Osteocyte (in vitro differentiated cells): ENCODE results near the gene HRCT1. TPM values are rescaled to one million over a fixed set of nuclear protein-coding genes. Genes with fewer than 3 reads are reported as not detected.

Experiments used
- DNase-seq: peaks from one replicate; pipeline ENCODE4 v3.0.0; 2021; ENCODE audit warnings: mixed read lengths; ENCODE audit not compliant: unreplicated experiment; ENCODE audit errors: extremely low spot score
- H3K27ac Mint-ChIP-seq: one replicate; pipeline ENCODE4 v1.8.0; 2021; ENCODE audit warnings: mild to moderate bottlenecking, mixed read lengths; ENCODE audit not compliant: unreplicated experiment
- H3K27me3 Mint-ChIP-seq: one replicate; pipeline ENCODE4 v1.8.0; 2021; ENCODE audit warnings: mixed read lengths; ENCODE audit not compliant: unreplicated experiment
- H3K36me3 Mint-ChIP-seq: one replicate; pipeline ENCODE4 v1.8.0; 2021; ENCODE audit warnings: mixed read lengths; ENCODE audit not compliant: unreplicated experiment
- H3K4me1 Mint-ChIP-seq: one replicate; pipeline ENCODE4 v1.8.0; 2021; ENCODE audit warnings: mixed read lengths; ENCODE audit not compliant: unreplicated experiment
- H3K4me3 Mint-ChIP-seq: one replicate; pipeline ENCODE4 v1.8.0; 2021; ENCODE audit warnings: mild to moderate bottlenecking, moderate library complexity, mixed read lengths; ENCODE audit not compliant: unreplicated experiment
- H3K9me3 Mint-ChIP-seq: one replicate; pipeline ENCODE4 v1.8.0; 2021; ENCODE audit warnings: mixed read lengths; ENCODE audit not compliant: unreplicated experiment
- total RNA-seq: library from RNA; stranded (reverse); gene quantifications from 2 replicates; pipeline ENCODE4 v1.2.1, GENCODE V29; 2021
- TF ChIP-seq, protein P1 (sequence below): fragments of 200-600 bp; sonication (generic); IDR thresholded peaks from 2 replicates; pipeline ENCODE4 v1.5.0; 2021; ENCODE audit warnings: antibody characterized with exemption, mild to moderate bottlenecking, moderate library complexity

Gene HRCT1
- total RNA-seq, 1 donor from 2014 or later = 3.7 TPM

DNA sequence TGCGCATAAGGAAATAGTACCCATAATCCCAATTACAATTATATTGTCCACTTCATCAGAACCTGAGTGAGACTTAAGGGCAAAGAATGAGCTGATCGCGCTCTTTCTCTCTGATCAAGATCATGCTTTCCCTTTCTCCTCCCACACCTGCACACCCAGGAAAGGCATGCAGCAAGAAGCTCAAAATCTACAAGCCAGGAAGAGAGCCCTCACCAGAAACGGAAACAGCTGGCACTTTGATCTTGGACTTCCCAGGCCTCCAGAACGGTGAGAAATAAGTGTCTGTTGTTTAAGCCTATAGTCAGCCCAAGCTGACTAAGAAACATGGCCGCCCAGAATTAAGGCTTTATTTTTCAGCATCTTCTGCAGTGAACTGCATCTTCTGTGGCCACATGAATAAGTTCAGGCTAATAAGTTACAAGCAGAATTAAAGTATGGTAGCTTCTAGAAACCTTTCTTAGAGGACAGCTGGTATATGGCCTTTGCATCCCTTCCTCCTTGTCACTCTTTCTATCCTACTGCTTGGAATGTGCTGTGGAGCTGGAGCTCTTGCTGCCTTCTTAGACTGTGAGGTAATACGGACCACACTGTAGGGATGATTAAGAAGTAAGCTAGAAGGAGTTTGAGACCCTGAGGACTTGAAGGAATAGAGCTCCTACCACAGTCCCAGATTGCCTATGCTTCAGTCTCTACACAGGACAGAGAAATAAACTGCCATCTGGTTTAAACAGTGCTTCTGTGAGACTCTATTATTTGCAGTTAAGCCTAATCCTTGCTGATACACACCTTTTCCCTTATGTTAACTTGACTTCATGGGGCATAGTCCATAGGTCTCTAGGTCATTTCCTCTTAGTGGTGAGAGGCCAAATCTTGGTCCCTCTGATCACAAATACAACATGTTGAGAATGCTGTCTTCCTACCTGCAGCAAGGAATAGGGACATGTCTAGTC, 34.7 kb downstream of the HRCT1 start:
- Mint-ChIP-seq H3K9me3 (peaks cover 8% of the 10 kb centered on the region), H3K27me3 (no peaks in the 10 kb centered on the region), H3K27ac (no peak overlapping the region), H3K4me3 (no peak overlapping the region), H3K36me3 (peaks cover 1% of the 10 kb centered on the region), H3K4me1 (peaks cover 51% of the 10 kb centered on the region)
- no peak for DNase-seq
- TF ChIP-seq, protein P1, sequence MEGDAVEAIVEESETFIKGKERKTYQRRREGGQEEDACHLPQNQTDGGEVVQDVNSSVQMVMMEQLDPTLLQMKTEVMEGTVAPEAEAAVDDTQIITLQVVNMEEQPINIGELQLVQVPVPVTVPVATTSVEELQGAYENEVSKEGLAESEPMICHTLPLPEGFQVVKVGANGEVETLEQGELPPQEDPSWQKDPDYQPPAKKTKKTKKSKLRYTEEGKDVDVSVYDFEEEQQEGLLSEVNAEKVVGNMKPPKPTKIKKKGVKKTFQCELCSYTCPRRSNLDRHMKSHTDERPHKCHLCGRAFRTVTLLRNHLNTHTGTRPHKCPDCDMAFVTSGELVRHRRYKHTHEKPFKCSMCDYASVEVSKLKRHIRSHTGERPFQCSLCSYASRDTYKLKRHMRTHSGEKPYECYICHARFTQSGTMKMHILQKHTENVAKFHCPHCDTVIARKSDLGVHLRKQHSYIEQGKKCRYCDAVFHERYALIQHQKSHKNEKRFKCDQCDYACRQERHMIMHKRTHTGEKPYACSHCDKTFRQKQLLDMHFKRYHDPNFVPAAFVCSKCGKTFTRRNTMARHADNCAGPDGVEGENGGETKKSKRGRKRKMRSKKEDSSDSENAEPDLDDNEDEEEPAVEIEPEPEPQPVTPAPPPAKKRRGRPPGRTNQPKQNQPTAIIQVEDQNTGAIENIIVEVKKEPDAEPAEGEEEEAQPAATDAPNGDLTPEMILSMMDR = no peak

DNA sequence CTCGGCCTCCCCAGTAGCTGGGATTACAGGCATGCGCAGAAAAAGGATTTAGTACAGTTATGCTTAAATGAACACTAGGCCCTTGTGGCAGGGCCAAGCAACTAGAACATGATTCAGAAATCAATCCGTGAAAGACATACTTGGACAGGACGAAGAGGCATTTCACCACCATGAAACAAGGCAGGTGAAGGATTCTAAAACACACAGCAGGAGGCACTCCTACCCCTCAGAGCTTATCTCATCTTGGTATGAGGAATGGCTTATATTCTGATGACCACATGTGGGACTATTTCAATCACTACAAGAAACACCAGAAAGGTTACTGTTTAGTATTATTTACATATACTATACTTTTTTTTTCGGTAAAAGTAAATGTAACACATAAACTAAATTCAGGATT, 36.3 kb downstream of the HRCT1 start:
- TF ChIP-seq, protein P1 = no peak
- no peaks in the 10 kb centered on the region for H3K27me3 Mint-ChIP-seq

DNA sequence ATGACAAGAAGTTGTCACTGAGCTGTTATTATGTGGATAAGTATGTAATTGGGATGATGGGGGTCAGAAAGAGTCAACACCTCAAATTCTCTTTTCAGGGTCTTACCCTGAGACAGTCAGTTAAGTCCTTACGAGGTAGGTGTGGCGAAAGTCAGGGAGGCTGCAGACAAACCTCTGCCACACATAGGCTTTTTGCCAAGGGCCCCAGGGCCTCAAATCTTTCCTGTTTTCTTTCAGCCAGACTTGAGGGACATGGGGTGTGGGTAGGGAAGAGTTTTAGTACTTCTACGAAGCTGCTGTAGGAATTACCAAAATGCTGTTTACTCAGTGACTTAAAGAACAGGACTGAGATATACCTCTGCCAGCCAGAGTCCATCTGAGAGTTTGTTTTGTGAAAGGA, 38.2 kb downstream of the HRCT1 start:
- Mint-ChIP-seq H3K27ac (no peak overlapping the region), H3K4me3 (no peak overlapping the region), H3K27me3 (no peaks in the 10 kb centered on the region), H3K4me1 (peaks cover 28% of the 10 kb centered on the region), H3K9me3 (no peaks in the 10 kb centered on the region), H3K36me3 (peaks cover 1% of the 10 kb centered on the region)
- TF ChIP-seq, protein P1 = no peak
- DNase-seq = no peak

More for the DNA sequence above, 36.3 kb downstream of the HRCT1 start:
- Mint-ChIP-seq H3K4me3 (no peak overlapping the region), H3K27ac (no peak overlapping the region), H3K4me1 (peaks cover 38% of the 10 kb centered on the region), H3K36me3 (peaks cover 1% of the 10 kb centered on the region), H3K9me3 (peaks cover 3% of the 10 kb centered on the region)
- no peak for DNase-seq

DNA sequence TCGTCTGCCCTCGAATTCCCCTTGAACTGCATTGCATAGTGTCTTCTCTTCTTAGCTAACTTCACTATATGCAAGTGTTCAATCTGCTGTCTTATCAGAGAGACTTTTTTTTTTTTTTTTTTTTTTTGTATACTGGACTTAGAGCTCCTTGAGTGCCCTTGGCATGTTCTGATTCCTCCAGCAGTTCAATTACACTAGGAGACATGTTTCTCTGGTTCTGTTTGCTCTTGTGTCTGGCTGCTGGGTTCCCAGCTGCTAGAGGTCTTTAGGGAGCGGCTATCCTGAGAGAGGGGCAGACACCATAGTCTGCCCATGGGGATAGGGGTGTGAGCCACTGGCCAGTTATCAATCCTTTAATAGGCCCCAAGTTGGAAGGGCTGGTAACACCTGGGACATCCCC, 38.8 kb downstream of the HRCT1 start:
- H3K9me3 Mint-ChIP-seq = no peaks in the 10 kb centered on the region
- no peak for DNase-seq
- peaks cover 24% of the 10 kb centered on the region for H3K4me1 Mint-ChIP-seq
- H3K27ac Mint-ChIP-seq = peak overlapping the region; percentile 73
- H3K4me3 Mint-ChIP-seq = no peak overlapping the region
- H3K27me3 Mint-ChIP-seq = no peaks in the 10 kb centered on the region
- H3K36me3 Mint-ChIP-seq = peaks cover 1% of the 10 kb centered on the region
- TF ChIP-seq, protein P1 = no peak

DNA sequence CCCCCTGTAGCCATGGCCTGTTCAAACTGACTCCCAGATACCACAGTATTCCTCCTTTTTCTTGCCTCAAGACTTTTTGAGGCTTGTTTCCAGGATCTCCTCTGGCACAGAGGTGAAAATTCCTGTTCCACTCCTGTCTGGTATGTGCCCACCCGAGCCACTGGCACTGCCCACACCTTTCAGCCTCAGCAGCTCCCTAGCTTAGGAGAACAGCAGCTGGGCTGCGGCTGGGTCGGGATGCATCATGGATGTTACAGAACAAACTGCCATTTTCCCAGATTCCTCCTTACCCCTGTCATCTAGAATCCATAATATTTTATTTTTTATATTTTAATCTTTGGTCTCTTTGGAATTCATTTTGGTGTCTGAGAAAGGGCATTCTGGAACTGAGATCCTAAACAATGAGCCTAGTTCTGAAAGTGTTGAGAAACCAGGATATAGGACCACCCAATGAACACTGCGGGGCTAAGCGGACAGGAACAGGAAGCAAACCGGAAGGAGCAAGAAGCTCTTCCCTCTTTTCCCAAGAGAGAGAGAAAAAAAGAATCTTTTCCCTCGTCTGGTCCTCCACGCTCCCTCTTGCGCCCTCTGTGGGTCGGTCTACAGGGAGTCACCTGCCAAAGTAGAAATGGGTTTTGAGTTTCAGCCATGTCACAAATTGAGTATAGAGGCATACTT, 39.5 kb downstream of the HRCT1 start:
- no peaks in the 10 kb centered on the region for H3K27me3 Mint-ChIP-seq
- H3K4me1 Mint-ChIP-seq = peaks cover 22% of the 10 kb centered on the region
- TF ChIP-seq, protein P1 = peak; percentile 87
- no peaks in the 10 kb centered on the region for H3K9me3 Mint-ChIP-seq
- H3K36me3 Mint-ChIP-seq = peaks cover 1% of the 10 kb centered on the region
- peak overlapping the region; percentile 58 for H3K4me3 Mint-ChIP-seq
- peak; percentile 92 for DNase-seq
- peak overlapping the region; percentile 86 for H3K27ac Mint-ChIP-seq
